Measurements from ENCODE around the gene RYR2.

DNA sequence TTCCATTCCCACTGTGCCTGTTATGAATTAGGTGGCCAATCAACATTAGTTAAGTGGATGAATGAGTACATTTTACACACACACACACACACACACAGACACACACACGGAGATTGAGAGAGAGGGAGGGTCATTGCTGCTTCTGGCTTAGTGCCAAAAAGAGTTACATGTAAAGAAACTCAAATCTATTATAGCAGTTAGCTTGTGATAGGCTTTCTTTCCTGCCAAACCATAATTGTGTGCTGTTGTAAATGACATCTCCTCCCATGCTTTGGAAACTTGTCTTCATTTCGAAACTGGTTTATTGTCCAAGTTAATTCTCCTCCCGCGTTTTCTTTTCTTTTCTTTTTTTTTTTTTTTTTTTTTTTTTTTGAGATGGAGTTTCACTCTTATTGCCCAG is 36.3 kb upstream of the RYR2 start:
- TF ChIP-seq ZFP30 (CRISPR knock-in tag; IDR thresholded peaks at IDR 0.05), result no peak
- TF ChIP-seq RARB (CRISPR knock-in tag; IDR thresholded peaks at IDR 0.05), result no peak
- no peak for TF ChIP-seq ZNF565 (CRISPR knock-in tag; conservative IDR thresholded peaks at IDR 0.05; ENCODE audit: low read depth)
- TF ChIP-seq, protein P1, sequence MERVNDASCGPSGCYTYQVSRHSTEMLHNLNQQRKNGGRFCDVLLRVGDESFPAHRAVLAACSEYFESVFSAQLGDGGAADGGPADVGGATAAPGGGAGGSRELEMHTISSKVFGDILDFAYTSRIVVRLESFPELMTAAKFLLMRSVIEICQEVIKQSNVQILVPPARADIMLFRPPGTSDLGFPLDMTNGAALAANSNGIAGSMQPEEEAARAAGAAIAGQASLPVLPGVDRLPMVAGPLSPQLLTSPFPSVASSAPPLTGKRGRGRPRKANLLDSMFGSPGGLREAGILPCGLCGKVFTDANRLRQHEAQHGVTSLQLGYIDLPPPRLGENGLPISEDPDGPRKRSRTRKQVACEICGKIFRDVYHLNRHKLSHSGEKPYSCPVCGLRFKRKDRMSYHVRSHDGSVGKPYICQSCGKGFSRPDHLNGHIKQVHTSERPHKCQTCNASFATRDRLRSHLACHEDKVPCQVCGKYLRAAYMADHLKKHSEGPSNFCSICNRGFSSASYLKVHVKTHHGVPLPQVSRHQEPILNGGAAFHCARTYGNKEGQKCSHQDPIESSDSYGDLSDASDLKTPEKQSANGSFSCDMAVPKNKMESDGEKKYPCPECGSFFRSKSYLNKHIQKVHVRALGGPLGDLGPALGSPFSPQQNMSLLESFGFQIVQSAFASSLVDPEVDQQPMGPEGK (CRISPR knock-in tag; IDR thresholded peaks at IDR 0.05; ENCODE audit: borderline replicate concordance), result no peak
- TF ChIP-seq ZNF8 (CRISPR knock-in tag; IDR thresholded peaks at IDR 0.05), result no peak
- no peak for TF ChIP-seq CSDC2 (CRISPR knock-in tag; IDR thresholded peaks at IDR 0.05)
- TF ChIP-seq PPARA (CRISPR knock-in tag; IDR thresholded peaks at IDR 0.05; ENCODE audit: borderline replicate concordance), result no peak
